ENCODE measurements around the gene MINAR1. TPM values are rescaled to one million over a fixed set of nuclear protein-coding genes. Genes with fewer than 3 reads are reported as not detected.

The MINAR1 gene
- total RNA-seq, 2 donors from 2014 or later, result 0.28 to 0.43 TPM

DNA sequence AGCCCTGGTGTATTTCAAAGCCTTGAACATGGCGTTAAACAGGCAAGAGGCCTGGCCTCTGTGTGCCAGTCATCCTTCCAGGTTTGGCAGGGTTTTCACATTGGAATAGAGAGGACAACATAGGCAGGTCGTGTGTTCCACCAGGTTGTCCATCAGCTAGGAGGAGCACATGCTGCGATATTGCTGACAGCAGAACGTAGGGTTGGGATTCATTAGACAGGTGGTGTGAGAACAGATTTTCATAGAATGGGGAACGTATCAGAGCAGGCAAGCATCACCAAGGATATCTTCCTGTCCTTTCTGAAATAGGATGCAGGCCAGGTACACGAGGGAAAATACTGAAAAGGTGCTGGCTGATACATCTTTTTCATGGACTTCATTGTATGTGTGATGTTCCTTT, 26.4 kb downstream of the MINAR1 start:
- ATAC-seq, result no peak

DNA sequence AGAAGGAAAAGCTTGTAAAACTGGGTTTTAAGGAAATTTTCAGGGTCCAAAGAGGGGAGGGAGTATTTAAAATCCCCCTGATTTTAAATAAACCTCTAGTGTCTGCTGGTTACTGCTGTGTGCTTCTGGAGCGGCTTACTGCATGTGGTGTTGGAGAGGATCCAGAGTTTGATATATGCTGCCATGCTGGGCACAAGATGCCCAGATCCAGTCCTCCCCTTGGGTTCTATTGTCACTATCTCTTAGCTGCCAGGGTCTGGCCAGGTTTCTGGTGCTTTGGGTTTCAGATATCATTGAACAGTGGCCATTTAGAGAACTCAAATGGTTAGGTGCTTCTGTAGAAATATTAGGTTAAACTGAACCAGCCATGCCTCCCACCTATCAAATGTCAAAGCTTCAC, 27.5 kb downstream of the MINAR1 start:
- DNase-seq (no peak), ATAC-seq (no peak)
- intact Hi-C loops (cut with DNase I, micrococcal nuclease), result no loop called here

More for the DNA sequence above, 26.4 kb downstream of the MINAR1 start:
- intact Hi-C loops (cut with DNase I, micrococcal nuclease), result no loop called here
- DNase-seq, result no peak

DNA sequence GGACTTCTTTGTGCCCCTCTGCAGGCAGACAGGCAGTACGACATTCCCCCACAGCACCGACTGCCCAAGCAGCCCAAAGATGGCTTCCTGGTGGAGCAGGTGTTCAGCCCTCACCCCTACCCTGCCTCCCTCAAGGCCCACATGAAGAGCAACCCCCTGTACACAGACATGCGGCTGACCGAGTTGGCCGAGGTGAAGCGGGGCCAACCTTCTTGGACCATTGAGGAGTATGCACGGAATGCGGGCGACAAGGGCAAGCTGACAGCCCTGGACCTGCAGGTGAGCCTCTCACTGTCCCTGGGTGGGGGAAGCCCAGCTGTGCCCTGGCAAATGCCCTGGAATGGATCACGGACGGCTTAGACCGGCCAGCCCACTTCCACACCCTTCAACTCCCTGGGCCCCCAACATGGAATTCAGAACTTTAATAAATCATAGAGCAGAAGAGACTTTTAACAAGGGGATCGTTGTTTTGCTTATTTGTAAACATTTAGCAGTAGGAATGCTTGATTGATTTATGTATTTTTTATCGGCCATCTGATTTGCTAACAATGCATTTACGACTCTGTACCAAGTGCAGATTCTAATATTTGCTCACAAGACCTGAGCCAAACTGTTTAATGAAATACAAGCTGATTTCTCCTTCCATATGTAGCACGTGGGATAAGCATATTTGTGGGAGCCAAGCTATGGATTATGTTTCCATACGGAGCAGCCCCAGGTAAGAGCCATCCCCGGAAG, 31.1 kb downstream of the MINAR1 start:
- no peak for ATAC-seq
- intact Hi-C loops (cut with DNase I, micrococcal nuclease), result no loop called here
- DNase-seq, result no peak

DNA sequence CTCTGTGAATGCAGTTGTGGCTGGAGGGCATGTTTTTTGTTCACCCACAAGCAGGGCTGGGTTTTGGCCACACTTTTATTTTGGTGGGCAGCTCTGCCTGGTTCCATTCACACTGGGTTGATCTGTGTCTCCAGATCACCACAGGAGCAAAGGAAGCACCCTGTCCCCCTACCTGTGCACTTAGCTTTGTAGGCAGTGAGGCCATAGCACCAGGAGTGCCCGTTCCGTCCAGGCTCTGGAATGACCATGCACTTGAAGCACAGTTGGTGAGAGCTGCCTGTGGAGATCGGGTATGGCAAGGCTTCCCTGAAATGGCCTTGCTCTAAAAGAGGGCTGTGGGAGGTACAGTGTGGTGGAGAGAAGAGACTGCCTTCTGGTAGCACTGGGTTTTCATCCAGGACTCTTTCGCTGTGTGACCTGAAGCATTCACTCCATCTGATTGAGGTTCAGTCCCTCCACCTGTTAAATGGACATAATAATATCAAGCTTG, 31.7 kb downstream of the MINAR1 start:
- intact Hi-C loops (cut with DNase I, micrococcal nuclease), result no loop called here
- ATAC-seq (no peak), DNase-seq (no peak)

DNA sequence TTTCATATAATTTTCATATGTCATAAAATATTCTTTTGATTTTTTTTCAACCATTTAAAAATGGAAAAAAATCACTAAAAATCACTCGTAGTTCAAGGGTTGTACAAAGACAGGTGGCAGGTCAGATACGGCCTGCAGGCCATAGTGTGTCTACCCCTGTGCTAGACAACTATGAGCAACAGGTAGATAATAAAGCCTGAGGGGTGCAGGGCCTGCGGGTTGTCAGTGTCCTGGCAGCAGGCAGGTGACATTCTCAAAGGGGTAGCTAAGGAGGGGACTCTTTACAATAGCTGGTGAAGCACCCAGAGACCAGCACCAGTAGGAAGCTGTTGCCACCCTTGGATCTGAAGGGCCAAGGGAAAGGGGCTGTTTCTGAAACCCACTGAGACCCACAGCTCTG, 34.4 kb downstream of the MINAR1 start:
- ATAC-seq, result no peak
- intact Hi-C loops (cut with DNase I, micrococcal nuclease), result no loop called here
- DNase-seq, result no peak

DNA sequence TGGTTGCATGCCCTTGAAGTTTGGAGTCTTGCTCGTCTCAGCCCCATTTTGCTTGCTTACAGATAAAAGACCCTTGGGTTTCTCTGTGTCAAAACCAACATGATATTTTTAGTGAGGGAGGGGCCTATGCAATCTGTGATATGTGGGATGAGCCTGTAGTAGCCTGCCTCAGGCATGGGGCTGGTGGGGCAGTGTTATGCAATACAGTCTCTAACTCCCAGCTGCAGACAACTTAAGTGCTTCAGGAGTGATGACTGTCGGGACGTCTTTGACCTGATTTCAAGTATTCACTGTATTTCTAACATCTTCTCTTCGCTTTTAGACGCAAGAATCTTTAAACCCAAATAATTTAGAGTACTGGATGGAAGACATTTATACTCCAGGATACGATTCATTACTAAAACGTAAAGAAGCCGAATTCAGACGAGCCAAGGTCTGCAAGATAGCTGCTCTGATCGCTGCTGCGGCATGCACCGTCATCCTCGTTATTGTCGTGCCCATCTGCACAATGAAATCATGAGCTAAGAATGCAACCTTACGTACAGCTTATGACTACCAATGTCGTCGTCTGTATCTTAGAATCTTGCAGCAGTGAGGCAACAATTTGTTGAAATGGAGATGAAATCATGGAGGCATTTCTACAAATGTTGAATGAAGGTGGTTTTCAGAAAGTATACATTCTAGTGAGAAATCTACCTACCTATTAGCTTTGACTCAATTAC, 35.9 kb downstream of the MINAR1 start:
- DNase-seq, result no peak
- intact Hi-C loops (cut with DNase I, micrococcal nuclease), result no loop called here
- ATAC-seq, result no peak

DNA sequence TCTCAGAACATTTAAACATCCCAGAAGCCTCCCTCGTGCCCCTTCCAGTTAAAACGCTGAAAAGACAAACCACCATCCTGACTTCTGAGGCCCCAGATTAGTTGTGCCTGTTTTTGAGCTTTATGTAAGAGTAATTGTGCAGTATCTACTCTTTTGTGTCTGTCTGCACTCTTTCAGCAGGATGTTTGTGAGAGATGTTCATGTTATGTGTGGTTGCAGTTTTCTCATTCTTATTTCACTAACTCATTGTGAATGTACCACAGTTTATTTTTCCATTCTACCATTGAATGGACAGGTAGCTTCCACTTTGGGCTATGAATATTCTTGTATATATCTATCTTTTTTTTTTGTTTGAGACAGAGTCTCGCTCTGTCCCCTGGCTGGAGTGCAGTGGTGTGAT, 40.3 kb downstream of the MINAR1 start:
- intact Hi-C loops (cut with DNase I, micrococcal nuclease), result no loop called here
- ATAC-seq (no peak), DNase-seq (no peak)

DNA sequence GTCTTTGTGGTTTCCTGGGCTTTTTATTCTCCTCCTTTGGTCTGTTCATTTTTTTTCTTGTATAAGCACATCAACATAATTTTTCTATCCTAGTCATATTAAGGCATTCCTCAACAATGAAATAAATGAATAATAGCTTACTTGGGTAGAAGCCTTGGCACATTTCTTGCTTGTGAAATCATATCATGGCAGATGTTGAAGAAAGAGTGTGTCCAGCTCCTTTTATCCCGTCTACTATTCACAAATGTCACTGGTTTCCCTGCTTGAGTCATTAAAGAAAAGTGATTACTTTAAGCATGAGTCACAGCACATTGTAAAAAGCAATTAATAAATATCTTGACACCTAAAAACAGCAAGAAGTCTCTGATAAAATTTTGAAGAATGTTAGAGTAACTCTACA, 42.1 kb downstream of the MINAR1 start:
- ATAC-seq, result no peak
- no peak for DNase-seq
- intact Hi-C loops (cut with DNase I, micrococcal nuclease), result no loop called here

DNA sequence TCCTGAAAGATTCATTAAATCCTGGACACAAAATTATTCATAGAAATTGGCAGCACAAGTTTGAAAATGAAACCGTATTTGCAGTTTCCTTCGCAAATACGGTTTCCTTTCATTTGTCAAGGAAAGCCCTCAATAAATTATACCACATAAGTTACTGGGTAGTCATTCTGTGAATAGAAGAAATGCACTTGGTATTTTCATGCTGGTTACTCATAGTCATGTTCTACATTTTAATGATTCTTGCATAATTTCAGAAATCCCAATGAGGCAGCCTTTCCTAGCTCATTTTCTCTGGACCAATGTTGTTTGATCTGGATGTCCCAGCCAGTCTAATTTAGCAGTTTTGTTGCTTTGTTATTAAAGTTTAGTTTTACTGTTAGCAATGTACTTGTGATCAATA, 43.2 kb downstream of the MINAR1 start:
- no peak for ATAC-seq
- DNase-seq, result no peak
- intact Hi-C loops (cut with DNase I, micrococcal nuclease), result no loop called here

DNA sequence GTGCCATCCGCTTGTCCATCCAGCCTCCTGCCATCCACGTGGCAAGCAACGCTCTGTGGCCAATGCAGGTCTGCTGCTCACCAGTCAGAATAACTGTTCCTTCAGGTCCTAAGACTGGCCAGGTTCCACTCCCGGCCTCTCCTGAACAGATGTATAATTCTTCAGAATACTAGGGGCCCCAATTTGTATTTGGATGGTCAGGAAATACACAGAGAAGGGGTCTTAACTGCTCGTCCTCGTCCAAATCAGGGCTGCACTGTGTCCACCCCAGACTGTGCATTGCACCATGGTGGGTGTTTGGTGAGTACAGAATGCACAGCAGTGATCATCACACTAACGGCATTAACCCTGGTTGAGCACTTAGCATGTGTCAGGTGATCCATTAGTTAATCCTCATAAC, 46.0 kb downstream of the MINAR1 start:
- DNase-seq (no peak), ATAC-seq (no peak)
- intact Hi-C loops (cut with DNase I, micrococcal nuclease), result no loop called here

DNA sequence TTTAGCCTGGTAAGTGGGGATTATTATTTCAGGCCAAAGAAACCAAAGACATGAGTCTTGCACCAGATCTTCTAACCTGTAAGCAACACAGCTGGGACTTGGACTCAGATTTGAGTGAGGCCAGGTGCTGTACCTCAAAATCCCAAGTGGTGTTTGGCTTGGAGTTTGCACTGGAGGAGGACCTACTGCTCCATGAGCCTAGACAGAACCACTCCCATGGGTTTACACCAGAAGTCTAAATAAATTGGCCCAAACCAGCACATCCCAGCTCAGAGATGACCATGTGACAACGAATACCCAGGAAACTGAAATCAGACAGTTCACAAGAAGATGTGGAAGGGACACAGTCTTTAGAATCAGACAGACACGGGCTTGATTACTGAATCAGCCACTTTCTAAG, 47.5 kb downstream of the MINAR1 start:
- intact Hi-C loops (cut with DNase I, micrococcal nuclease), result no loop called here
- ATAC-seq (no peak), DNase-seq (no peak)

DNA sequence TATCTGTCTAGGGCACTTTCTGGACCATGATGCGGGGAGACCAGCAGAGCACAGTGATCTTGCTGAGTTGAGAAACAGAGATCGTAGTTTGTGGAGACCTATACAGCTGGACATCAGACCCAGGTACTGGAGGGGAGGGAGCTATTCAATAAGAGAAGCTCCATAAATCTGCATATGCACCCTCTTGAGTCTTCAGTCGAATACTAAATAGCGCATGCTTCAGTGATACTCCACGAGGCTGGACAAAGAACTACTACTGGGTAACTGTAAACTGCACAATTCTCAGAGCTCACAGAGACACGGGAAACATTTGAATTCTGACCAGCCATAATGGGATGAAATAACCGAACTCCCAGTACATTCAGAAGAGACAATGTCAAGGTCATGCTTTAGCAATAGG, 49.7 kb downstream of the MINAR1 start:
- no peak for DNase-seq
- ATAC-seq, result no peak
- intact Hi-C loops (cut with DNase I, micrococcal nuclease), result no loop called here

Other genes starting within 250 kb of the MINAR1 start
- not detected for gene ANKRD34C, start 149.6 kb upstream of the MINAR1 start, total RNA-seq
- gene TMED3, start 121.2 kb upstream of the MINAR1 start, total RNA-seq, result 10 to 100 TPM; 64.0 to 74.3 TPM